MCF 10A (cell line): ENCODE data around the gene OSBPL9. TPM values are rescaled to one million over a fixed set of nuclear protein-coding genes. Genes with fewer than 3 reads are reported as not detected.

Experiments
- BruUV-seq: library from RNA; stranded (reverse); fragments of 400-500 nt; replicated peaks from 2 replicates; lab custom pipeline; 2021; lab: Mats Ljungman, UMichigan
- CTCF ChIA-PET: fragments of 300-600 bp; sonication (Branson Sonifier 250); formaldehyde crosslinking; extraction: SDS; loops from one replicate; lab custom pipeline; 2021; ENCODE audit warnings: antibody characterized with exemption, inconsistent platforms; lab: Yijun Ruan, JAX
- POLR2A ChIA-PET: fragments of 300-600, 350-650 bp; sonication (Branson Sonifier 250); formaldehyde crosslinking; extraction: SDS; loops from one replicate; lab custom pipeline; 2020; ENCODE audit warnings: antibody characterized with exemption, inconsistent platforms; lab: Yijun Ruan, JAX
- DNase-seq: peaks from one replicate; pipeline ENCODE4 v3.0.0-alpha.2; 2018; ENCODE audit not compliant: unreplicated experiment
- H3K27ac Mint-ChIP-seq: one replicate; pipeline ENCODE4 v1.8.0; 2022; ENCODE audit warnings: mild to moderate bottlenecking, low read depth, mixed read lengths; ENCODE audit not compliant: unreplicated experiment
- H3K27me3 Mint-ChIP-seq: one replicate; pipeline ENCODE4 v1.8.0; 2022; ENCODE audit warnings: mixed read lengths; ENCODE audit not compliant: insufficient read depth, unreplicated experiment
- H3K36me3 Mint-ChIP-seq: one replicate; pipeline ENCODE4 v1.8.0; 2022; ENCODE audit warnings: mild to moderate bottlenecking, moderate library complexity, mixed read lengths; ENCODE audit not compliant: insufficient read depth, unreplicated experiment
- H3K4me1 Mint-ChIP-seq: one replicate; pipeline ENCODE4 v1.8.0; 2022; ENCODE audit warnings: mixed read lengths; ENCODE audit not compliant: insufficient read depth, unreplicated experiment
- H3K4me3 Mint-ChIP-seq: one replicate; pipeline ENCODE4 v1.8.0; 2022; ENCODE audit warnings: mild to moderate bottlenecking, moderate library complexity, mixed read lengths; ENCODE audit not compliant: unreplicated experiment
- H3K9me3 Mint-ChIP-seq: one replicate; pipeline ENCODE4 v1.8.0; 2022; ENCODE audit warnings: mixed read lengths; ENCODE audit not compliant: unreplicated experiment
- CTCF ChIP-seq: fragments of 200-600 bp; IDR thresholded peaks from one replicate; pipeline ENCODE4 v1.8.0; 2022; ENCODE audit warnings: antibody characterized with exemption, mild to moderate bottlenecking; ENCODE audit not compliant: unreplicated experiment
- intact Hi-C: fragments of 100-400 bp; cut with micrococcal nuclease; formaldehyde crosslinking; loops from 2 replicates; pipeline ENCODE4 v1.14.1; 2022
- total RNA-seq: library from RNA; stranded (reverse); gene quantifications from 2 replicates; pipeline ENCODE4 v1.2.3, GENCODE V29; 2022

Gene OSBPL9
- total RNA-seq, 1 experiment from 2014 or later, result 51.7 TPM

DNA sequence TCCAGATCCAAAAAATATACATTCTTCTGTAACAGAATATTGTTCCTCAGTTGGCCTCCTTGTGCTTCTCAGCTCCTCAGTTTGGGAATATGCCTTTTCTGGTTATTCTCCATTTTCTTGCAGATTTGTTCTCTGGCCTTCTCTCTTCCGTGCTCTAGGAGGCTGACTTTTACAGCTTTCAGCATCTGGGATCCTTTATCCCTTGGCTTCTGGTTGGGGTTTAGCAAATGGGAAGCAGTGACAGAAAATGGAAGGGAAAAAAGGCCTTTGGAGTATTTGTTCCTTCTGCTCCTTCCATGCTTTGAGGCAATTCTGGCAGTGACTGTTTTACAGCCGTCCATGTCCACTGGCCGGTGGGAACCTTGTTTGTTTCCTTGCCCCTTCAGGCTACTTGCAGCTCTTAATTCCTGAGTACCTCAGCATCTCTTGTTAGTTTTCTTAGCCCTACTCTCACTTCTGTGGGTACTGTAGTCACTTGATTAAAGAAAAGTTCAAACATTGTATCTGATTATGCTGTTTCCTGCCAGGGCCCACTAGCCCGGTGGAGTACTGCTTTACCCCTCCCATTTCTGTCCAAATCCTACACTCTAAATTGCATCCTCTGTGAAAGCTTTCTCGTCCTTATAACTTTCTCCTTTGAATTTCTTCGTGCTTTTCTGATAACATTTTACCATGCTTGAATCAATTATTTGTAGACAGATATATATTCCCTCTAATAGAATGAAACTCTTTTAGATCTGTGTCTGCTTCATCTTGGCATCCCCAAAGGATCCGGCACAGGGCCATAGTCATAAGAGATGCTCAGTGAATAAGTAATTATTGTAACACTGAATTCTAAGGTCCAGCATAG, 118.2 kb downstream of the OSBPL9 start:
- Mint-ChIP-seq H3K27me3 (no peaks in the 10 kb centered on the region), H3K9me3 (no peaks in the 10 kb centered on the region), H3K4me3 (no peak overlapping the region), H3K4me1 (peaks cover 41% of the 10 kb centered on the region), H3K27ac (no peak overlapping the region), H3K36me3 (peaks cover 2% of the 10 kb centered on the region)
- intact Hi-C loops, result no loop called here
- ChIA-PET CTCF (interaction anchor here (0.8 to 1.3 kb wide), 2 partner anchors 44 to 90 kb away, joined by 3 to 4 read pairs; no protein-coding TSS in a partner anchor), POLR2A (interaction anchor here (0.9 to 9.1 kb wide), 4 partner anchors 20 to 46 kb away, joined by 3 to 92 read pairs (median 4); no protein-coding TSS in a partner anchor)
- no peak for DNase-seq
- BruUV-seq, result no TSS peak
- TF ChIP-seq CTCF, result no peak

- no TSS peak for BruUV-seq
- no peak for TF ChIP-seq CTCF
- CTCF ChIA-PET, result no interaction called here
- no peaks in the 10 kb centered on the region for H3K27me3 Mint-ChIP-seq
- H3K9me3 Mint-ChIP-seq, result no peaks in the 10 kb centered on the region
- H3K4me3 Mint-ChIP-seq, result no peak overlapping the region
- POLR2A ChIA-PET, result interaction anchor here (1.1 kb wide), 1 partner anchor 44 kb away, joined by 4 read pairs; no protein-coding TSS in a partner anchor
- DNase-seq, result no peak
- no peaks in the 10 kb centered on the region for H3K36me3 Mint-ChIP-seq
- intact Hi-C loops, result no loop called here
- H3K27ac Mint-ChIP-seq, result no peak overlapping the region
- H3K4me1 Mint-ChIP-seq, result peaks cover 40% of the 10 kb centered on the region
Measured at GRCh38 chr1:51735746-51736254, 118.9 kb downstream of the OSBPL9 start.

- H3K4me1 Mint-ChIP-seq, result peaks cover 46% of the 10 kb centered on the region
- BruUV-seq, result no TSS peak
- intact Hi-C loops, result no loop called here
Measured at GRCh38 chr1:51736702-51737101, 119.8 kb downstream of the OSBPL9 start.

More at GRCh38 chr1:51736702-51737101, 119.8 kb downstream of the OSBPL9 start:
- Mint-ChIP-seq H3K27ac (peak overlapping the region; percentile 89), H3K36me3 (no peaks in the 10 kb centered on the region), H3K4me3 (peak overlapping the region; percentile 59), H3K27me3 (no peaks in the 10 kb centered on the region), H3K9me3 (no peaks in the 10 kb centered on the region)
- ChIA-PET POLR2A (interaction anchor here (0.6 to 2.0 kb wide), 11 partner anchors 9 to 121 kb away, joined by 3 to 17 read pairs (median 4); no protein-coding TSS in a partner anchor), CTCF (interaction anchor here (0.7 to 1.0 kb wide), 3 partner anchors 13 to 84 kb away, joined by 3 to 5 read pairs (median 4); no protein-coding TSS in a partner anchor)
- TF ChIP-seq CTCF, result no peak
- peak; percentile 80 for DNase-seq
